ENCODE data around the gene ZNF507. TPM values are rescaled to one million over a fixed set of nuclear protein-coding genes. Genes with fewer than 3 reads are reported as not detected.

ZNF507 gene
- total RNA-seq, 4 donors from 2014 or later = 12.6 to 19.1 (median 17.9) TPM

DNA sequence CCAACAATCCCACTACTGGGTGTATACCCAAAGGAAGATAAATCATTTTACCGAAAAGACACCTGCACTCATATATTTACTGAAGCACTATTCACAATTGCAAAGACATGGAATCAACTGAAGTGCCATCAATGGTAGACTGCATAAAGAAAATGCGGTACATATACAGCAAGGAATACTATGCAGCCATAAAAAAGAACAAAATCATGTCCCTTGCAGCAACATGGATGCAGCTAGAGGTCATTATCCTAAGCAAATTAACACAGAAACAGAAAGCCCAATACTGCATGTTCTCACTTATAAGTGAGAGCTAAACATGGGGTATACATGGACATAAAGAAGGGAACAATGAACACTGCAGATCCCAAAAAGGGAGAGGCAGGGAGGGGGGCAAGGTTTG lies 2.7 kb upstream of the ZNF507 start:
- Histone ChIP-seq H3K4me3 (no peak overlapping the region), H3K27me3 (no peaks in the 10 kb centered on the region), H3K36me3 (no peaks in the 10 kb centered on the region), H3K9me3 (no peaks in the 10 kb centered on the region), H3K4me1 (peaks cover 13 to 28% (median 20%) of the 10 kb centered on the region in 4 donors), H3K27ac (replicated peaks in 1 of 4) (no peak overlapping the region)
- no peak for DNase-seq (ENCODE audit: extremely low spot score)
- 100% methylated on average over 2 of the region's 2 CpGs for WGBS
- intact Hi-C loops (cut with DNase I) = no loop called here
- no peak for TF ChIP-seq POLR2AphosphoS5 (IDR thresholded peaks at IDR 0.05)
- TF ChIP-seq, protein P1, sequence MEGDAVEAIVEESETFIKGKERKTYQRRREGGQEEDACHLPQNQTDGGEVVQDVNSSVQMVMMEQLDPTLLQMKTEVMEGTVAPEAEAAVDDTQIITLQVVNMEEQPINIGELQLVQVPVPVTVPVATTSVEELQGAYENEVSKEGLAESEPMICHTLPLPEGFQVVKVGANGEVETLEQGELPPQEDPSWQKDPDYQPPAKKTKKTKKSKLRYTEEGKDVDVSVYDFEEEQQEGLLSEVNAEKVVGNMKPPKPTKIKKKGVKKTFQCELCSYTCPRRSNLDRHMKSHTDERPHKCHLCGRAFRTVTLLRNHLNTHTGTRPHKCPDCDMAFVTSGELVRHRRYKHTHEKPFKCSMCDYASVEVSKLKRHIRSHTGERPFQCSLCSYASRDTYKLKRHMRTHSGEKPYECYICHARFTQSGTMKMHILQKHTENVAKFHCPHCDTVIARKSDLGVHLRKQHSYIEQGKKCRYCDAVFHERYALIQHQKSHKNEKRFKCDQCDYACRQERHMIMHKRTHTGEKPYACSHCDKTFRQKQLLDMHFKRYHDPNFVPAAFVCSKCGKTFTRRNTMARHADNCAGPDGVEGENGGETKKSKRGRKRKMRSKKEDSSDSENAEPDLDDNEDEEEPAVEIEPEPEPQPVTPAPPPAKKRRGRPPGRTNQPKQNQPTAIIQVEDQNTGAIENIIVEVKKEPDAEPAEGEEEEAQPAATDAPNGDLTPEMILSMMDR (IDR thresholded peaks at IDR 0.05) = no peak

- 65% methylated on average over 11 of the region's 11 CpGs for WGBS
- Histone ChIP-seq H3K4me1 (peaks cover 17 to 38% (median 30%) of the 10 kb centered on the region in 4 donors), H3K36me3 (peaks cover 0 to 4% (median under 1%) of the 10 kb centered on the region in 4 donors), H3K27me3 (no peaks in the 10 kb centered on the region), H3K9me3 (no peaks in the 10 kb centered on the region), H3K4me3 (no peak overlapping the region), H3K27ac (replicated peaks in 1 of 4) (no peak overlapping the region)
- TF ChIP-seq POLR2AphosphoS5 (IDR thresholded peaks at IDR 0.05) (no peak), POLR2A (IDR thresholded peaks at IDR 0.05; ENCODE audit: low read depth) (no peak), EP300 (IDR thresholded peaks at IDR 0.05) (no peak)
- TF ChIP-seq, protein P1 (IDR thresholded peaks at IDR 0.05) = no peak
- no peak for DNase-seq (ENCODE audit: extremely low spot score)
- intact Hi-C loops (cut with DNase I) = no loop called here
Observed at GRCh38 chr19:32343550-32344262, 1.7 kb upstream of the ZNF507 start.

- no peak for TF ChIP-seq POLR2AphosphoS5 (IDR thresholded peaks at IDR 0.05)
- TF ChIP-seq, protein P1 (IDR thresholded peaks at IDR 0.05) = no peak
- TF ChIP-seq EP300 (IDR thresholded peaks at IDR 0.05) = no peak
- TF ChIP-seq POLR2A (IDR thresholded peaks at IDR 0.05; ENCODE audit: low read depth) = no peak
- Histone ChIP-seq H3K4me3 (peak overlapping the region; percentile 94 to 95 (median 95)), H3K27me3 (no peaks in the 10 kb centered on the region), H3K4me1 (peaks cover 29 to 61% (median 56%) of the 10 kb centered on the region in 4 donors), H3K9me3 (no peaks in the 10 kb centered on the region), H3K36me3 (peaks cover 0 to 16% (median 12%) of the 10 kb centered on the region in 4 donors), H3K27ac (replicated peaks in 1 of 4) (no peak overlapping the region)
- WGBS = 61% methylated on average over 3 of the region's 3 CpGs
- DNase-seq (ENCODE audit: extremely low spot score) = no peak
- intact Hi-C loops (cut with DNase I) = loop anchor here (5.0 kb wide), 1 partner anchor 60 kb away; the partner anchor contains the start of gene DPY19L3
Observed at GRCh38 chr19:32346901-32347300, 1.5 kb downstream of the ZNF507 start.

- peak overlapping the region in 1 of 4 donors; percentile 1 for H3K4me3 ChIP-seq
- peaks cover 0 to 17% (median 13%) of the 10 kb centered on the region in 4 donors for H3K36me3 ChIP-seq
- intact Hi-C loops (cut with DNase I) = loop anchor here (5.0 kb wide), 1 partner anchor 60 kb away; the partner anchor contains the start of gene DPY19L3
- no peak overlapping the region for H3K27ac ChIP-seq (replicated peaks in 1 of 4)
- DNase-seq (ENCODE audit: extremely low spot score) = no peak
- no peaks in the 10 kb centered on the region for H3K9me3 ChIP-seq
- H3K27me3 ChIP-seq = no peaks in the 10 kb centered on the region
- peaks cover 33 to 67% (median 62%) of the 10 kb centered on the region in 4 donors for H3K4me1 ChIP-seq
- TF ChIP-seq POLR2AphosphoS5 (IDR thresholded peaks at IDR 0.05) (no peak), EP300 (IDR thresholded peaks at IDR 0.05) (no peak), POLR2A (IDR thresholded peaks at IDR 0.05; ENCODE audit: low read depth) (no peak)
- TF ChIP-seq, protein P1 (IDR thresholded peaks at IDR 0.05) = no peak
Observed at GRCh38 chr19:32347573-32347972, 2.2 kb downstream of the ZNF507 start.

Data from esophagus muscularis mucosa (tissue), 4 donors.